Skin of body (tissue), 2 donors: Measurements from ENCODE around the gene COL5A1. TPM values are rescaled to one million over a fixed set of nuclear protein-coding genes. Genes with fewer than 3 reads are reported as not detected.

Experiments used
- DNase-seq: peaks from one replicate; lab custom pipeline; 2025; lab: John Stamatoyannopoulos, UW
- total RNA-seq: library from RNA; depleted of rRNA; stranded (reverse); fragments of >200 nt; gene quantifications from one replicate; pipeline ENCODE4 v1.2.3, GENCODE V29; 2014

COL5A1 gene
- total RNA-seq, 1 donor from 2014 or later: 349 TPM

DNA sequence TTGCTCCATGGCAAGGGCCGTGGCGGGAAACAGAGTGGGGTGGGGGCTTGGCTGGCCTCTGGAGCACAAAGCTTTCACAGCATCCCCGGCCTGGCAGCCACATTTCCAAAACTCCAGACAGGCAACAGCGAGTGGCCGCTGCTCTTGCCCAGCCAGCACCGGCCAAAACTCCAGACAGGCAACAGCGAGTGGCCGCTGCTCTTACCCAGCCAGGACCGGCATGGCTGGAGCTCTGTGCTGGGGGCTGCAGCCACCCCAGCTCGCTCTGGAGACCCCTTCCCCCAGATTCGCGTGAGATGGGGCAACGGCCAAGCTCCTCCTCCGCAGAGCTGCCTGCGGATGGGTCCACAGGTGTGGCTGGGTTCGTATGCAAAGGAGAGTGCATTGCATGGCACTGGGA lies 98.5 kb downstream of the COL5A1 start:
- DNase-seq: no peak

DNA sequence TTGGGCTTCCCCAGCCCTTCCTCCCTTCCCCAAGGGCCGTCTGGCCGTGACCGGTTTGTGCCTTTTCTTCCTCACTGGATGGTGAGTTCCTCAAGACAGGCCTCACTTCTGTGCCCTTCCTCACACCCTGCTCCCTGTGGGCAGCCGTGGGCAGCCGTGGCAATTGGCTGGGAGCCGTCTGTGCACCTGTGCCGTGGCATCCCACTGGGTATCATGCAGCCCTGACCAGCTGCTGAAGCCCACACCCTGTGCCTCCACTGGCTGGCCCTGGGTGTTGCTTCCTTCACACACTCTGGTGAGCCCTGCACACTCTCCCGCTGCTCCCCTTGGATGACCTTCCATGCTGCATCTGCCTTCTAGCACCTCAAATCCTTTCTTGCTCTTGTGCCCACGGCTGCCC lies 100.2 kb downstream of the COL5A1 start:
- DNase-seq: no peak

DNA sequence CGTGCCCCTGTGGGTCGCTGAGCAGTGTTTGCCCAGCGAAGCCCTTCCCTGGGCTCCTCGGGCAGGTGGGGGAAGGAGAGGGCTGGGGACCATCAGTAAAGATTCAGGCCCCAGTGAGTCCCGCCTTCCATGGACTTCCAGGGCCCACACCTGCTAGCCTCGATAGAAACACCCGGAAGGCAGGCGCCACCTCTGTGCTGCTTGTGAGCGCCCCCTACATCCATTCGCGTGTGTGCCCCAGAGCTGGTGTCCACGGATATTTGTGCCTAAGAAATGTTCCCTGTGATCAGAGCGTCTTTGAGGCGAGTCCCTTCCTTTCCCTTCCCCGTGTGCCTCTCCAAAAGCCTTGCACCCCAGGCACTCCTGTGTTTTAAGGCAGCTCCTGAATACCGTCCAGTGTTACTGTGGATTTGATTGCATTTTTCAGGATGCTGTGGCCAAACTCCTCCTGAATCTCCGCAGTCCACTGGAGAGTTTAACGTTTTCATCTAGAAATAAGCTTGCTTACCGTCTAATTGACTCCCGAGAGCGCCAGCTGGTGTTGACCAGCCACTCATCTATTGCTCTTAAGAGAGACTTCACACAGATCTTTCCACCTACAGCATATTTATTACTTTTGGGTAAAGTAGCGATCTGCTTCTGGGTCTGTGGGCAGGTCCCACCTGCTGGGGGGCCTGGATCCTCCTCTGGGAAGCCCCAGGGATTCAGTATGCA lies 101.4 kb downstream of the COL5A1 start:
- no peak for DNase-seq

DNA sequence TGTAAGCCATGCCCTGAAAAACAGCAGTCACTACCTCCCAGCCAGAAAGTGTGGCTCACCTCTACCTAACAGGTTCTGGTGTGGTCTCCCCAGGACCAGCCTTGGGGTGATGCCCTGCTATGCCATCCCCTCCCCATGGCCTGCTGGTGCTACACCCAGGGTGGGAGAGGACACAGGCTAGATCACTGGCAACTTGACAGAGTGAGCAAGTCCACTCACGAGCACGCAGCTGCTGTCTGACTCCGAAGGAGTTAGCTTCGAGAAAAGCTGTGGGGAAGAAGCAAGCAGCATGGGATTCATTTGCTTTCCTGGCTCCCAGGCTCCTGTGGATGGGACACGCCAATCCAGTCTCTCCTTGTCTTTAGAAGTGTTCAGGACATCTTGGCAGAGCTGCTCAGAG lies 102.2 kb downstream of the COL5A1 start:
- no peak for DNase-seq

DNA sequence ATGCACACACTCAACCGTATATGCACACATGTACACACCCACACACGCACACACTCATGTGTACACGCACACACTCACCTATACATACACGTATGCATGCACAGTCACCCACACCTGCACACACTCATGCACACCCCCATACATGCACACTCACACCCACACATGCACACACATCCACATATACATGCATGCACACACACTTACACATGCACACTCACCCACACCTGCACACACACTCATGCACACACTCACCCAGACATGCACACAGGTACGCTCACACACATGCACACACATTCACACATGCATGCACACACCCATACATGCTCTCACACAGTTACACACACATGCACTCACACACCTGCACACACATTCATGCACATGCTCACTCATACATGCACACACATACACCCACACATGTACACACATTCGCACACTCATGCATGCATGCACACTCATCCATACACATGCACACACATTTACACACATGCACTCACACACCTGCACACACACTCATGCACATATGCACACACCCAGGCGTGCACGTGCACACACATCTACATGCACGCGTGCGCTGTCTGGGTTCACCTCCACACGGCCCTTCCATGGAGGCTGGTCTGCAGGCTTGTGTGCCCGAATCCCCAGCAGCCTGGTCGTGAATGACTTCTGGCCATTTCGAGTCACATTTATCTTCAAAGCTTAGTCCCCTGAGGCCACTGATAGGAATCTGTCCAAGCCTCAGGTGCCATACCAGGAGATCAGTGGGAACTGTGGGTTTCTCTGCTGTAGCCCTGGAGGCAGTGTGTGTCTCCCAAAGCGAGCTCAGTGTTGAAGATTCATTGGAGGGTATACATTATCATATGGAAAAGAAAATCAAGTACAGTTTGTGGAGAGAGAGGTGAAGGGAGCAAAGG lies 103.0 kb downstream of the COL5A1 start:
- no peak for DNase-seq

DNA sequence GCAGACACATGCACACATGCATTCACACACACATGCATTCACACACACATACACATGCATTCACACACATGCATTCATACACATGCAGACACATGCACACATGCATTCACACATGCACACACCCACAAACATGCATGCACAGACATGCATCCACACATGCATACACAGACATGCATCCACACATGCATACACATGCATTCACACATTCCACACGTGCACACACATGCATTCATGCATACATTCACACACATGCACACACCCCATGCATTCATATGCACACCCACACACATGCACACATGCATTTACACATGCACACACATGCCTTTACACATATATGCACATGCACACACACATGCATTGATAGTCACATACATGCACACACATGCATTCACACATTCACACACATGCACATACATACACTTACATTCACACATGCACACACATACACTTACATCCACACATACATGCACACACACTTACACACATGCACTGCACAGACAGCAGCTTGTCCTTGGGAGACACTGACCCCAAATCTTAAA lies 106.4 kb downstream of the COL5A1 start:
- DNase-seq: no peak

DNA sequence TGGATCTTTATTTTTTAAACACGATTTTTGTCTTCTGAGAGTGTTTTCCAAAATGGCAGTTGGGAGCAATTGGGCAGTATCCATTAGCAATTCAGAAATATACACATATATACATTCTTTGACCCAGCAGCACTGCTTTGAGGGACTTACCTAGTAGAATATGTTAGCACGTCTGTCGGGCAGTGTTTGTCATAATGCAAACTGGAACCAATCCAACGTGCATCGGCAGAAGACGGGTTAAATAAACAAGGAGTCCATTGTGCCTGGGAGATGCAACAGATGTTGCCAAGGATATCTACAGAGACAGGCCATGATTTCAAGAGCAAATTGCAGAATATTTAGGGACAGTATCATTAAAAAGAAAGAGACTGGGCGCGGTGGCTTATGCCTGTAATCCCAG lies 107.0 kb downstream of the COL5A1 start:
- DNase-seq: no peak

DNA sequence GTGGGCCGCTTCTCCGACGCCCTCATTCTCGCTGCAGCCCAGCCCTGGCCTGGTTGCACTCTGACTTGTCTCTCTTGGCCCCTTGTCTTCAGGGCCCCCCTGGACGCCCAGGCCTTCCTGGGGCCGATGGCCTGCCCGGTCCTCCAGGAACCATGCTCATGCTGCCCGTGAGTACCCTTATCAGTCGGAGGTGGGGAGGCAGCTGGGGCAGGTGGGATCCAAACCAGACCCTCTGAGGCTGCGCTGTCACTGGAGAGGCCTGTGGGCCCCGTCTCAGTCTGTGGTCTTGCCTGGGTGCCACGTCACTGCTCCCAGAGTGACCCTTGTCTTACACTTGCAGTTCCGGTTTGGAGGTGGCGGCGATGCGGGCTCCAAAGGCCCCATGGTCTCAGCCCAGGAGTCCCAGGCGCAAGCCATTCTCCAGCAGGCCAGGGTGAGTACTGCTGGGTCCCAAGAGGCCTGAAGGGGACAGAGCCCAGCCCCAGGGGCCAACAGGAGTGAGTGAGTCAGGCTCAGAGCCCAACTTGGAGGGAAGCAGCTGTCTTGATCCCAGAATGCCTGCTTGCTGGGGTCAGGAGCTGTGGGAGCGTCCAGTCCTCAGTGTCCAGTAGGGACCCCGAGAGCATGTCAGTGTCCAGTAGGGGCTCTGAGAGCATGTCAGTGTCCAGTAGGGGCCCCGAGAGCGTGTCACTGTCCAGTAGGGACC lies 109.0 kb downstream of the COL5A1 start:
- DNase-seq: no peak

DNA sequence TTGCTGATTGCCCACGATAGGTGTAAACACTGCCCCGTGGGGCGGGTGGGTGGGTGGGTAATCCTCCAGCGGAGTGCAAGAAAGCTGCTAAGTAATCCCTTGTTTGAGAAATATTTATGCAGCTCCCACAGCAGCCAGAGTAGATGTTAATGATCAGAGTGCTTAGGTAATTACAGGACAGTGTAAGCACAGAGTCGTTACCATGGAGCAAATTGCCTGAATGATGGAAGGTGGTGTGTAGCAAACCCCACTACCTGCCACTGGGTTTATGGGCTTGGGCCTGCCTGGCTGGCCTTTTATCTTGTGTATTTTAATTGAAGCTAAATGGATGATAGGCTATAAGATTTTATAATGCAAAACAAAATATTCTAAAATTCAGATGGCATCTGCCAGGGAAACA lies 110.0 kb downstream of the COL5A1 start:
- DNase-seq: no peak

DNA sequence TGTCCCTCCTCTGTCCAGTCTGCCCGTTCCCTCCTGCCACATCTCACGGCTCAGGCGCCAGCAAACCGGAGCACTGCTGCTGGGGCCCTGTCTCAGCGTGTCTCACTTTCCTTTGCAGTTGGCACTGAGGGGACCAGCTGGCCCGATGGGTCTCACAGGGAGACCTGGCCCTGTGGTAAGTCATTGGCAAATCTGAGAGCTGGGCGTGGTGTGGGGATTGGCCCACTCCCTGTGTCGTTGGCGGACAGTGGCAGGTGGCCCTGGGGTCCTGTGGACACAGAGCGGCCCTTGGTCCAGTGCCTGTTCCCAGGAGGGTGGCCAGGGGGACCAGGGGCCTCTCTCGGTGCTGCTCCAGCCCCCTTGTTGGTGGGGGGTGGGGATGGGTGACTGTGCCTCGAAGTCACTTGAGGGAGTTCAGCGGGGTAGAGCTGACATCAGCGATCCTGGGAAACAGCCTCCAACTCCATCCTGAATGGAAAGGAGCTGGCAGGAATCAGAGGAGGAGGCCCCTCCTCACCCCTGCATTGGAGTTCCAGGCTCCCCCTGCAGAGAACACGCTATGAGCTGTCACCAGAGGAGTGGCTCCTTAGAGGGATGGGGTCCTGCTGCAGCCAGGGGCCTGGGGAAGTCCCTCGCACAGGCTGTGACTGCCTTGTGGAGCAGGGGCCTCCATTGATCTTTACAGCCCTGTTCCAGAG lies 111.0 kb downstream of the COL5A1 start:
- no peak for DNase-seq

DNA sequence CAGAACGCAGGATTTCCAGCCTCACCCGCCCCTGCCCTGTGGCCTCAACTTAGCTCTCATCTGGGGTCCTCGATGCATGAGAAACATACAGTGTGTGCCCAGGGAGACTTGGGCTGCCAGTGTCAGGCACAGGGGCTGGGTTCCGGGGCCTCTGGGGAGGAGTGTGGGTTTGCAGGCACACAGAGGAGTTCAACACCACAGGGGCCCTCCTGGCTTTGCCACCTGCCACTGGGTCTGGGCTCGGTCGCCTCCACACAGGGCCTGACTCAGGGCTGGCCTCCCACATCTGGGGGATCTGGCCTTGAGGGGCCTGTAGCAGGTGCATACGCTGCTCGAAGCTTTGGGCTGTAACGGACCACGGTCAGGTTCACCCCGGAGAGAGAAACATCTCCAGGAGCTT lies 111.6 kb downstream of the COL5A1 start:
- DNase-seq: no peak

DNA sequence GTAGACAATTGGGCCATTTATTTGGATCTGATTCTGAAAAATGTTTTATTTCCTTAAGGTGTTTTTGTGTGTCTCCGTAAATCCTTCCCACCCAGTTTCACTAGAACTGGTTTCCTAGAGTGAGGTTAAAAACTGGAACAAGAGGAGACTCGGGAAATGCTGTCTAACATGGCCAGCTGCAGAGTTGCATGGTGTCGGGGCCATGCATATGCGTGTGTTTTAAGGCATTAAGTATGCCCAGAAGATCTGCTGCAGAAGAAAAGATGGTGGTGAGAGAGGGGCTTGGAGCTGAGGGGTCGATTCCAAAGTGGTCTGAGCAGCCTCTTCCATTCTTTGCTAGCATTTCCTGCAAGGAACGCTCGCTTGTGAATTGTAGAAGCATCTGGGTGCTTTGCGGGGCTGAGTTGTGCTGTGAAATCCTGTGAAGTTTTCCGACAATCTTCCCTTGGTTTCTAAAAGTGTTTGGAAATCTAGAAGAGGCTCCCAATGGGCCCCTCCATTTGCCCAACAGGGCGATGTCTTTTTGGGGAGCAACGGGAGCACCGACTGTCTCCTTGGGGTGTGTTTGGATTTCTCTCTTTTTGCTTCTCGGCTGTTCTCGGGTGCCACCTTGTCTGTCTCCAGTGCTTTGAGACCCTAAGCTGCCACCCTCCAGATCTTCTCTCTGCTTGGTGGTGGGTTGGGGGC lies 113.8 kb downstream of the COL5A1 start:
- no peak for DNase-seq

DNA sequence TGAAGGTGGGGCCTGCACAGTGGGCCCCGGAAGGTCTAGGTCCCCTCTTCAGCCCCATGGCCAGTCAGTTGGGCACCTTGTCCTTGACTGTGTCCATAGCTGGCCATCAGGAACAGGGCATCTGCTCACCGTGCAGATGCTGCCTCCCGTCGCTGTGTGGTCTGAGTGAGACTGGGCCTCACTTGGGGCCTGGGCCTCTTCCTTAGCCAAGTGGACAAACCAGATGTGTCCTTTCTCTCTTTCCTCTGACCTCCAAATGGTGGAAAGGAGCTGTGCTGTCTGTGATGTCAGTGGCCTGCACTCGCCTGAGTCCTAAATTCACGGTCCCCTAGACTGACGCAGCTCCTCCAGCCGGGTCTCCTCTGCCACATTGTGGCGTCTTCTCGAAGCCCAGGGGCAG lies 114.5 kb downstream of the COL5A1 start:
- DNase-seq: no peak

DNA sequence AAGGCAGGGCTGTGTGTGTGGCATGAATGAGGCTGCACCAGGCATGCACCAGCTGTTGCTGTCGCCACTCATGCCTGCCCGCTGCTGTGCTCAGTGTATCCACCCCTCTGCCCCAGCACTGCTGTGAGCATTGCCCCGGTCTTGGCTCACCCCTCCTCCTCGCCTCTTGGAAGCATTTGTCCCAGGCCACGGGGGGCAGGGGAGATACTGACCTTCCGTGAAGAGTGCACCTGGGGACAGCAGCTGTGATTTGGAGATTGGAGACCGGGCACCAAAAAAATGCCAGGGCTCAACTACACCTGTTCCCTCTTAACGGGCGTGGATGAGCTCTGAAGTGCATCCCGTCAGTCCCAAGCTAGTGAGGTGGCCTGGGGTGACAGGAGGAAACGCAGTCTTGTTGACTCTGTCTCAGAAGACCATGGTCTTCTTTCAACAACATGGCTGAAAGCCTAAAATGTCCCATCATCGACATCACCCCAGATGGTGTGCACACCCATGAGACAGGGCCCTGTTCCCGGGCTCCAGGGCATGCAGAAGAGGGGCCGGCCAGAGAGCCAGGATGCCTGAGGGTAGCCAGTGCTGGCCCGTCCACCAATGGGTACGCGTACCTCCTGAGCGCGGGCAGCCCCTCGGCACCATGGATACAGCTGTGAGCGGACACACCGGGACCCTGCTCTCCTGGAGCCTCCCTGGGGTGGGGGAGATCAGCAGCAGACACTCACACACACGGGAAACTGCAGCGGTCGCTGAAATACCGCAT lies 115.8 kb downstream of the COL5A1 start:
- DNase-seq: no peak

DNA sequence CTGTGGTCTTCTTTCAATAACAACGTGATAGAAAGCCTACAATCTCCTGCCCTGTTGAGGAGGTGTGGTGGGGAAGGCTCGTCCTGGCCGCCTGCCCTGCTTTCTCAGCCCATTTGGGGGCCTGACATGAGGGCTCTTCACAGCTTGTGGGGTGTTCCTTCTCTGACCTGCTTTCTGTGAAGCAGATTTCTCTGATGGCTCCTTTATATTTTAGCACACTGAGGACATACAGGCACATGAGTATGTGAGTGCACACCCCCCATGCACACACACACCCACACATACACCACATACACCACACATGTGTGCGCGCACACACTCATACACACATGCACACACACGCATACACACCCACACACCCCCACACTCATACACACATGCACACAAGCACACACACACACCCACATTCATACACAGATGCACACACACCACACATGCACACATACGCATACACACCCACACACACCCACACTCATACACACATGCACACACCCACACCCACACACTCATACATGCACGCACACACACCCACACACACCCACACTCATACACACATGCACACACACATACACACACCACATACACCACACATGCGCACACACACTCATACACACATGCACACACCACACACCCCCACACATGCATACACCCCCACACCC lies 117.5 kb downstream of the COL5A1 start:
- DNase-seq: no peak

DNA sequence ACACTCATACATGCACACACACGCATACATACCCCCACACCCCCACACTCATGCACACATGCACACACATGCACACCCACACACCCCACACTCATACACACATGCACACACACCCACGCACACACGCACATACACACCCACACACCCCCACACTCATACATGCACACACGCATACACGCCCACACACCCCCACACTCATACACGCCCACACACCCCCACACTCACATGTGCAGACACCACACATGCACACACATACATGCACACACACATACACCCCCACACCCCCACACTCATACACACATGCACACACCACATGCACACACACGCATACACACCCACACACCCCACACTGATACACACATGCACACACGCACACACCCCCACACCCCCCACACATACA lies 118.3 kb downstream of the COL5A1 start:
- no peak for DNase-seq

DNA sequence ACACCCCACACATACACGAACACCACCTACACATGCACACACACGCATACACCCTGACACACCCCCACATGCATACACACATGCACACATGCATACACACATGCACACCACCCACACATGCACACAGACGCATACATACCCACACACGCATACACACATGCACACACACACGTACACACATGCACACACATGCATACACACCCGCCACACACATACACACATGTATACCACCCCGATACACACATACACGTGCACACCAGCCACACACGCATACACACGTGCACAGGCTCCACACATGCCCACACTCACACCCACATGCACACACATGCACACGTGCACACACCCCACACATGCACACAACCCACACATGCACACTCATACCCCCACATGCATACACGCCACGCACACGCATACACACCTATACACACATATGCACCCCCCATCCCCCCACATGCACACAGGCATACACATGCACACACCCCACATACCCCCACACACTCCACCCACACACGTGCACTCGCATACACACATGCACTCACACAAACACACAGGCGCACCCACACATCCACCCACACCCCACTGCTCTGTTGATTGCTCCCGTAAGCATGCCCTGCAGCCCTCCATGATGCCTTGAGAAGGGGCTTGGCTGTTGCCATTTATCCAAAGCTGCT lies 119.3 kb downstream of the COL5A1 start:
- no peak for DNase-seq

DNA sequence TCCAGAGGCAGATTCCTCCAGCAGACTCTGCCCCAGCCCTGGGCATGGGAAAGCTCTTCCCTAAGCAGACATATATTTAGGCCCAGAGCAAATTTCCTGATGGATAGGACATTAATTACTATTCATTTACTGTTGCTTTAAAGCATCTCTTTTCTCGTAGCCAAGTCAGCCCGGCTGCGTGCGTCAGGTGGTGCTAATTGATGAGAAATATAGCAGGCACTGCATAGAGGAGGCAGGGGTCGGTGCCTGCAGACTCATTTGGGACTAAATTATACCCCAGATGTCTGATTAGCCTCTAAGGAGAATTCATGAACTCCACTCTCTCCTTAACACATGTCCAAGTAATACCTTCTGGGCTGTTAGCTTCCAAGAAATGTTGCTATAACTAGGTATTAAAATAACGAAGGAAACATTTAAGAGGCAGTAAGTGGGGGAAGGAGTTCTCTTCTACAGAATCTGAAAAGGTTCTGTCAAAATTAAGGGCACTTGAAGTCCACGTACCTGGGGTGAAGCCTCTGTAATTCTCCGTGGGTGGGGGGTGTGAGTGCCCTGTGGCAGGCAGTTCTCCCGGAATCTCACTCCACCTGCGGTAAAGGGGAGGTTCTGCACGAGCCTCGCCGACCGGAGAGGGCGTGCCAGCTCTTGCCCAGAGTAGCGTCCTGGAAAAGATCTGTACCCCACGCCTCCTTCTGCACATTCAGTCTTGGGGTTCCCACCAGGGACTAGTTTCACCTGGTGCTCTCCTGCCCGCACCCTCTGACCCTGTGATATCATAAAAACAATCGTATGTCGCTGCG lies 123.1 kb downstream of the COL5A1 start:
- DNase-seq: no peak
